Inferior parietal cortex (tissue), 1 donor: ENCODE measurements around the gene TNFAIP3.

Experiments used
- DNase-seq: peaks from one replicate; pipeline ENCODE4 v3.0.0-alpha.2; 2016; ENCODE audit errors: extremely low spot score

Gene TNFAIP3

GRCh38 chr6:137863091-137863797, 3.8 kb upstream of the TNFAIP3 start:
- peak; percentile 42 for DNase-seq

- DNase-seq, result no peak
These were observed 2.1 kb upstream of the TNFAIP3 start for GRCh38 chr6:137864812-137865508.

- DNase-seq, result no peak
These were observed 702 bp upstream of the TNFAIP3 start for GRCh38 chr6:137866200-137866913.

GRCh38 chr6:137867685-137868509, 838 bp downstream of the TNFAIP3 start:
- no peak for DNase-seq

- no peak for DNase-seq
These were observed 1.9 kb downstream of the TNFAIP3 start for GRCh38 chr6:137868721-137869548.

GRCh38 chr6:137869549-137870307, 2.7 kb downstream of the TNFAIP3 start:
- DNase-seq, result no peak

GRCh38 chr6:137870308-137870644, 3.2 kb downstream of the TNFAIP3 start:
- no peak for DNase-seq

- no peak for DNase-seq
These were observed 3.7 kb downstream of the TNFAIP3 start for GRCh38 chr6:137870744-137871247.

- DNase-seq, result no peak
These were observed 4.2 kb downstream of the TNFAIP3 start for GRCh38 chr6:137871291-137871690.

- DNase-seq, result no peak
These were observed 4.9 kb downstream of the TNFAIP3 start for GRCh38 chr6:137871831-137872454.

GRCh38 chr6:137872581-137873115, 5.6 kb downstream of the TNFAIP3 start:
- no peak for DNase-seq

- no peak for DNase-seq
These were observed 6.3 kb downstream of the TNFAIP3 start for GRCh38 chr6:137873273-137873762.

GRCh38 chr6:137874204-137875057, 7.4 kb downstream of the TNFAIP3 start:
- DNase-seq, result no peak

GRCh38 chr6:137875058-137875520, 8.0 kb downstream of the TNFAIP3 start:
- no peak for DNase-seq

GRCh38 chr6:137875606-137876005, 8.5 kb downstream of the TNFAIP3 start:
- no peak for DNase-seq

- no peak for DNase-seq
These were observed 9.5 kb downstream of the TNFAIP3 start for GRCh38 chr6:137876547-137876946.

- DNase-seq, result no peak
These were observed 10.1 kb downstream of the TNFAIP3 start for GRCh38 chr6:137877113-137877512.

- no peak for DNase-seq
These were observed 10.5 kb downstream of the TNFAIP3 start for GRCh38 chr6:137877606-137878005.
